IMR-90 (cell line): ENCODE measurements around the gene RAPGEF2. TPM values are rescaled to one million over a fixed set of nuclear protein-coding genes. Genes with fewer than 3 reads are reported as not detected.

Source experiments
- ATAC-seq: fragments of 200-7000 bp; cut with Tn5 transposase; 2 replicates; pipeline ENCODE4 v1.9.1; 2020; ENCODE audit warnings: low read depth, mild to moderate bottlenecking, moderate library complexity
- BruUV-seq: library from RNA; stranded (reverse); fragments of 400-500 nt; replicated peaks from 2 replicates; lab custom pipeline; 2021; lab: Mats Ljungman, UMichigan
- CTCF ChIA-PET: fragments of 300-600 bp; formaldehyde crosslinking; extraction: SDS; loops from one replicate; lab custom pipeline; 2021; ENCODE audit warnings: antibody characterized with exemption; lab: Yijun Ruan, JAX
- POLR2A ChIA-PET: fragments of 300-600 bp; sonication (Branson Sonifier 250); formaldehyde crosslinking; loops from one replicate; lab custom pipeline; 2022; ENCODE audit warnings: antibody characterized with exemption; ENCODE audit not compliant: unreplicated experiment; lab: Charles Lee
- DNase-seq: peaks from one replicate; pipeline ENCODE4 v3.0.0; 2013
- H2AFZ ChIP-seq: replicated peaks from 2 replicates; pipeline ENCODE3; 2013; ENCODE audit warnings: low read length, mild to moderate bottlenecking; ENCODE audit not compliant: poor library complexity
- H2AK5ac ChIP-seq: 2 replicates; pipeline ENCODE4 v1.6.1; 2013; ENCODE audit warnings: low read depth, low read length, inconsistent platforms
- H2AK9ac ChIP-seq: replicated peaks from 2 replicates; pipeline ENCODE3; 2013; ENCODE audit warnings: mild to moderate bottlenecking, low read depth, low read length, moderate library complexity; ENCODE audit not compliant: poor library complexity
- H2BK120ac ChIP-seq: 2 replicates; pipeline ENCODE4 v1.6.1; 2013; ENCODE audit warnings: low read depth, low read length, inconsistent platforms
- H2BK15ac ChIP-seq: 3 replicates; pipeline ENCODE4 v1.6.1; 2013; ENCODE audit warnings: low read depth, low read length, inconsistent platforms
- H2BK20ac ChIP-seq: 2 replicates; pipeline ENCODE4 v1.6.1; 2013; ENCODE audit warnings: low read depth, mild to moderate bottlenecking, inconsistent platforms, low read length, moderate library complexity
- H2BK5ac ChIP-seq: 2 replicates; pipeline ENCODE4 v1.6.1; 2013; ENCODE audit warnings: mild to moderate bottlenecking, low read depth, low read length, inconsistent platforms; ENCODE audit not compliant: poor library complexity, severe bottlenecking
- H3K14ac ChIP-seq: replicated peaks from 2 replicates; pipeline ENCODE4 v1.6.1; 2013; ENCODE audit warnings: low read depth, low read length, inconsistent platforms
- H3K18ac ChIP-seq: 2 replicates; pipeline ENCODE4 v1.6.1; 2013; ENCODE audit warnings: low read depth, low read length, control low read depth
- H3K23ac ChIP-seq: 2 replicates; pipeline ENCODE4 v1.6.1; 2013; ENCODE audit warnings: low read depth, low read length, inconsistent platforms
- H3K27ac ChIP-seq: 2 replicates; pipeline ENCODE4 v1.5.1; 2013; ENCODE audit warnings: mild to moderate bottlenecking, control low read depth, low read length; ENCODE audit not compliant: insufficient read depth
- H3K27me3 ChIP-seq: 2 replicates; pipeline ENCODE4 v1.6.1; 2013; ENCODE audit warnings: low read length; ENCODE audit not compliant: control insufficient read depth, insufficient read depth
- H3K36me3 ChIP-seq: 2 replicates; pipeline ENCODE4 v1.6.1; 2013; ENCODE audit warnings: low read length, mixed read lengths; ENCODE audit not compliant: control insufficient read depth, insufficient read depth
- H3K4ac ChIP-seq: 2 replicates; pipeline ENCODE4 v1.6.1; 2013; ENCODE audit warnings: low read depth, low read length, inconsistent platforms
- H3K4me1 ChIP-seq: 2 replicates; pipeline ENCODE4 v1.6.1; 2013; ENCODE audit warnings: low read length, mixed read lengths; ENCODE audit not compliant: control insufficient read depth, insufficient read depth
- H3K4me2 ChIP-seq: 2 replicates; pipeline ENCODE4 v1.6.1; 2013; ENCODE audit warnings: low read depth, mild to moderate bottlenecking, control low read depth, low read length, moderate library complexity
- H3K4me3 ChIP-seq: 2 replicates; pipeline ENCODE4 v1.5.1; 2013; ENCODE audit warnings: low read depth, mild to moderate bottlenecking, control low read depth, low read length, moderate library complexity; ENCODE audit not compliant: insufficient read depth
- H3K56ac ChIP-seq: 2 replicates; pipeline ENCODE4 v1.6.1; 2013; ENCODE audit warnings: low read length, inconsistent platforms; ENCODE audit not compliant: insufficient read depth; ENCODE audit errors: extremely low read depth
- H3K79me1 ChIP-seq, 2 experiments: 2 replicates each; pipeline ENCODE4 v1.6.1; 2013; ENCODE audit warnings: low read length in 2 of 2, inconsistent platforms in 1 of 2, low read depth in 1 of 2
- H3K9ac ChIP-seq: 2 replicates; pipeline ENCODE4 v1.6.1; 2013; ENCODE audit warnings: low read depth, low read length, control low read depth
- H3K9me1 ChIP-seq: 2 replicates; pipeline ENCODE4 v1.6.1; 2013; ENCODE audit warnings: low read length, inconsistent platforms; ENCODE audit not compliant: insufficient read depth
- H3K9me3 ChIP-seq: 2 replicates; pipeline ENCODE4 v1.6.1; 2013; ENCODE audit warnings: low read length; ENCODE audit not compliant: control insufficient read depth, insufficient read depth
- H4K20me1 ChIP-seq: 2 replicates; pipeline ENCODE4 v1.6.1; 2013; ENCODE audit warnings: low read length, inconsistent platforms; ENCODE audit not compliant: insufficient read depth
- H4K5ac ChIP-seq: 2 replicates; pipeline ENCODE4 v1.6.1; 2013; ENCODE audit warnings: mild to moderate bottlenecking, low read depth, low read length, control low read depth
- H4K8ac ChIP-seq, 2 experiments: 2 replicates each; pipeline ENCODE4 v1.6.1; 2013; ENCODE audit warnings: low read depth in 2 of 2, low read length in 2 of 2, control low read depth in 1 of 2, inconsistent platforms in 1 of 2
- H4K91ac ChIP-seq: 2 replicates; pipeline ENCODE4 v1.6.1; 2013; ENCODE audit warnings: low read depth, low read length, inconsistent platforms; ENCODE audit not compliant: insufficient read depth
- BHLHE40 ChIP-seq: fragments of 150-350 bp; IDR thresholded peaks from 2 replicates; pipeline ENCODE4 v1.6.1; 2016; ENCODE audit warnings: mild to moderate bottlenecking, low read depth, low read length
- CEBPB ChIP-seq: IDR thresholded peaks from 2 replicates; pipeline ENCODE4 v1.6.1; 2012; ENCODE audit warnings: low read depth, low read length, improper control_type of control experiment
- CHD1 ChIP-seq: IDR thresholded peaks from 2 replicates; pipeline ENCODE4 v1.6.1; 2012; ENCODE audit warnings: low read depth, low read length, improper control_type of control experiment
- CTCF ChIP-seq: conservative IDR thresholded peaks from 2 replicates; pipeline ENCODE4 v1.5.1; 2012; ENCODE audit warnings: mild to moderate bottlenecking, low read depth, low read length, improper control_type of control experiment
- ELK1 ChIP-seq: fragments of 150-350 bp; IDR thresholded peaks from 2 replicates; pipeline ENCODE4 v1.6.1; 2016; ENCODE audit warnings: low read depth, mild to moderate bottlenecking, low read length, moderate library complexity, borderline replicate concordance
- FOS ChIP-seq: fragments of 150-350 bp; IDR thresholded peaks from 2 replicates; pipeline ENCODE4 v1.6.1; 2016; ENCODE audit warnings: low read depth, low read length
- MAFK ChIP-seq: IDR thresholded peaks from 2 replicates; pipeline ENCODE4 v1.6.1; 2012; ENCODE audit warnings: low read depth, low read length, improper control_type of control experiment
- MAZ ChIP-seq: IDR thresholded peaks from 2 replicates; pipeline ENCODE4 v1.6.1; 2012; ENCODE audit warnings: low read depth, mild to moderate bottlenecking, low read length, improper control_type of control experiment, moderate library complexity, borderline replicate concordance
- MXI1 ChIP-seq: IDR thresholded peaks from 2 replicates; pipeline ENCODE4 v1.6.1; 2012; ENCODE audit warnings: low read depth, mild to moderate bottlenecking, low read length, moderate library complexity, borderline replicate concordance
- NFE2L2 ChIP-seq: fragments of 150-350 bp; IDR thresholded peaks from 2 replicates; pipeline ENCODE4 v1.6.1; 2016; ENCODE audit warnings: low read depth, mild to moderate bottlenecking, low read length
- POLR2A ChIP-seq: IDR thresholded peaks from 2 replicates; pipeline ENCODE4 v1.6.1; 2012; ENCODE audit warnings: mild to moderate bottlenecking, low read depth, low read length
- RAD21 ChIP-seq: IDR thresholded peaks from 2 replicates; pipeline ENCODE4 v1.6.1; 2012; ENCODE audit warnings: low read length, improper control_type of control experiment
- RCOR1 ChIP-seq: IDR thresholded peaks from 2 replicates; pipeline ENCODE4 v1.6.1; 2012; ENCODE audit warnings: mild to moderate bottlenecking, low read length, improper control_type of control experiment; ENCODE audit not compliant: insufficient replicate concordance
- RFX5 ChIP-seq: IDR thresholded peaks from 2 replicates; pipeline ENCODE4 v1.8.0; 2012; ENCODE audit warnings: low read depth, mild to moderate bottlenecking, low read length, moderate library complexity
- SMC3 ChIP-seq: fragments of 150-350 bp; IDR thresholded peaks from 2 replicates; pipeline ENCODE4 v1.6.1; 2016; ENCODE audit warnings: low read depth, mild to moderate bottlenecking, antibody characterized with exemption, low read length, moderate library complexity
- USF2 ChIP-seq: fragments of 150-350 bp; IDR thresholded peaks from 2 replicates; pipeline ENCODE4 v1.6.1; 2017; ENCODE audit warnings: mild to moderate bottlenecking, antibody characterized with exemption, low read length, low read depth
- WGBS, 2 experiments: methylation state at CpG; one replicate each; pipeline versions ENCODE4 v1.1.5 to v1.1.7; 2013; ENCODE audit warnings: missing lambda C conversion rate in 2 of 2; ENCODE audit not compliant: insufficient read length in 1 of 2; ENCODE audit errors: extremely low coverage in 2 of 2; 5-methylcytosine and 5-hydroxymethylcytosine counted together
- dilution Hi-C: fragments of 300-500 bp; cut with HindIII; formaldehyde crosslinking; loops from one replicate; pipeline ENCODE4 v1.14.3; 2018; ENCODE audit warnings: low sequenced_read_pairs; ENCODE audit not compliant: unreplicated experiment
- in situ Hi-C: fragments of 300-500 bp; cut with MboI; formaldehyde crosslinking; loops from 3 replicates; pipeline ENCODE4 v1.14.3; 2019; ENCODE audit warnings: low sequenced_read_pairs, inconsistent platforms, mixed read lengths
- intact Hi-C: fragments of 100-400 bp; cut with micrococcal nuclease; formaldehyde crosslinking; loops from 2 replicates; pipeline ENCODE4 v1.10.0; 2022
- polyA plus RNA-seq, 3 experiments: library from polyadenylated mRNA; depleted of rRNA; stranded (reverse); fragments of >200 nt; gene quantifications; 2 replicates each; pipeline ENCODE4 v1.2.3, GENCODE V29; 2012; ENCODE audit warnings: low replicate concordance in 1 of 3
- total RNA-seq: library from RNA; depleted of rRNA; stranded (reverse); fragments of >200 nt; gene quantifications from 2 replicates; pipeline ENCODE4 v1.2.3, GENCODE V29; 2012

The RAPGEF2 gene
- total and polyA plus RNA-seq, 2 of the 4 experiments (the other 2 are of a cell fraction): 27.6 to 109 TPM

GRCh38 chr4:159158985-159159384 is 56.1 kb downstream of the RAPGEF2 start:
- ATAC-seq (no peak), DNase-seq (no peak)
- dilution Hi-C loops: no loop called here
- Histone ChIP-seq H3K4me2 (no peak overlapping the region), H4K5ac (no peak overlapping the region), H2AK9ac (no peak overlapping the region), H4K8ac (no peak overlapping the region), H3K9me1 (no peaks in the 10 kb centered on the region), H3K4me3 (no peak overlapping the region), H2BK120ac (no peak overlapping the region), H3K9me3 (no peaks in the 10 kb centered on the region), H3K4ac (no peak overlapping the region), H3K27ac (no peak overlapping the region), H4K20me1 (no peaks in the 10 kb centered on the region; the same call in 1 of the 2 replicates), H3K4me1 (0 out of 2 replicates have a peak, but pooled peaks cover 2% of the 10 kb centered on the region), H4K91ac (no peak overlapping the region), H2BK20ac (no peak overlapping the region), H3K36me3 (no peaks in the 10 kb centered on the region), H3K9ac (no peak overlapping the region), H2BK15ac (no peak overlapping the region), H3K79me1 (peaks cover 9 to 17% of the 10 kb centered on the region in 2 experiments), H2AFZ (no peak overlapping the region), H3K27me3 (no peaks in the 10 kb centered on the region), H3K18ac (no peak overlapping the region), H3K14ac (no peak overlapping the region), H3K56ac (no peak overlapping the region), H2BK5ac (no peak overlapping the region), H3K23ac (no peak overlapping the region), H2AK5ac (no peak overlapping the region)
- CTCF ChIA-PET: no interaction called here
- intact Hi-C loops: no loop called here
- POLR2A ChIA-PET: no interaction called here
- no peak for TF ChIP-seq MAFK
- TF ChIP-seq CTCF: no peak
- no peak for TF ChIP-seq POLR2A
- no peak for TF ChIP-seq RAD21
- no peak for TF ChIP-seq CEBPB
- TF ChIP-seq SMC3: no peak
- TF ChIP-seq RFX5: no peak
- TF ChIP-seq FOS: no peak
- no peak for TF ChIP-seq NFE2L2
- TF ChIP-seq CHD1: no peak
- TF ChIP-seq BHLHE40: no peak
- TF ChIP-seq RCOR1: no peak
- no peak for TF ChIP-seq MAZ
- no peak for TF ChIP-seq ELK1
- no peak for TF ChIP-seq USF2
- no peak for TF ChIP-seq MXI1
- no CpG with 5 or more reads among the region's 5 CpGs for WGBS, 2 experiments
- in situ Hi-C loops: no loop called here
- BruUV-seq: no TSS peak
